Fibroblast of villous mesenchyme (primary cell): ENCODE measurements around the gene STH. TPM values are rescaled to one million over a fixed set of nuclear protein-coding genes. Genes with fewer than 3 reads are reported as not detected.

Experiments
- DNase-seq: peaks from one replicate; pipeline ENCODE4 v3.0.0-alpha.2; 2010; ENCODE audit warnings: low read depth
- H3K4me3 ChIP-seq: 2 replicates; pipeline ENCODE4 v1.5.1; 2011; ENCODE audit warnings: low read depth, mild to moderate bottlenecking, low read length
- CTCF ChIP-seq: IDR thresholded peaks from 2 replicates; pipeline ENCODE4 v1.5.1; 2012; ENCODE audit warnings: low read depth, mild to moderate bottlenecking, low read length; ENCODE audit not compliant: insufficient read depth
- total RNA-seq: library from RNA; depleted of rRNA; stranded (reverse); fragments of >200 nt; gene quantifications from 2 replicates; pipeline ENCODE4 v1.2.3, GENCODE V29; 2012

STH gene
- total RNA-seq, 1 donor = not detected

- H3K4me3 ChIP-seq = no peak overlapping the region
- no peak for TF ChIP-seq CTCF
- DNase-seq = no peak
Measured at GRCh38 chr17:45973099-45973780, 25.8 kb upstream of the STH start.

- DNase-seq = no peak
- TF ChIP-seq CTCF = no peak
Measured at GRCh38 chr17:45973946-45974859, 24.8 kb upstream of the STH start.

DNA sequence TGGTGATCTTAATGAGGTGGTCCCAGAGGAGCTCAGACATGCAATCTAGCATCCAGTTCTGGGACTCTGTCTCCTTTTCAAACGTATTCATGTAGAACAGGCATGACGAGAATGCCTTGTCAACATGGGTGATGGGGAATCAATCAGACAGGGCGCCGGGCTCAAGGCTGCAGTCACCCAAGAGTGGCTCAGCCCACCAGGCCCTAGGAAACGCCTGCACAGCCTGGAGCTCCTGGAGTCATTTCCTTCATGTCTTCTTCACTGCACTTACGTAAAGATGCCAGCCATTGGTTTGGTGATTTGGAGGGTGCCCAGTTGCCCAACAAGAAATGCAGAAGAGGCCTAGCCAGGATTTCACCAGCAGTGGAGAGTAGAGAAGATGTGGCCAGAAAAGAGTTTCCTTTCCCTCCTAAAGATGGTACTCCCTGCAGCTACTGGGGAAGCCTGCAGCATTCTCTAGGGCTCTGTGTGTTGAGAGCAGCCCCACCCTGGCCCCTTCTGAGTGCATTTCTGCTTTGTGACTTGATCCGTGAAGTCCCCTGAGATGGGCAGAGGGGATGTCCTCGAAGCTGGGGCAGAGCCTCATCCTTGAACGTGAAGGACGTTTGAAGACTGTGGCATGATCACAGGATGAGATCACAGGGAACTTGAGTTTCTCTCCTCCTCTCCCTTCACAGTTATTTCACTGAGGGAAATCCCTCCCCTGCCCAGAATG lies 24.0 kb upstream of the STH start:
- no peak for TF ChIP-seq CTCF
- DNase-seq = no peak
- no peak overlapping the region for H3K4me3 ChIP-seq

More at GRCh38 chr17:45973946-45974859, 24.8 kb upstream of the STH start:
- H3K4me3 ChIP-seq = no peak overlapping the region

GRCh38 chr17:45975640-45976295 lies 23.3 kb upstream of the STH start:
- DNase-seq = no peak
- H3K4me3 ChIP-seq = no peak overlapping the region
- no peak for TF ChIP-seq CTCF

GRCh38 chr17:45976391-45976754 lies 22.7 kb upstream of the STH start:
- H3K4me3 ChIP-seq = no peak overlapping the region
- TF ChIP-seq CTCF = no peak
- no peak for DNase-seq

DNA sequence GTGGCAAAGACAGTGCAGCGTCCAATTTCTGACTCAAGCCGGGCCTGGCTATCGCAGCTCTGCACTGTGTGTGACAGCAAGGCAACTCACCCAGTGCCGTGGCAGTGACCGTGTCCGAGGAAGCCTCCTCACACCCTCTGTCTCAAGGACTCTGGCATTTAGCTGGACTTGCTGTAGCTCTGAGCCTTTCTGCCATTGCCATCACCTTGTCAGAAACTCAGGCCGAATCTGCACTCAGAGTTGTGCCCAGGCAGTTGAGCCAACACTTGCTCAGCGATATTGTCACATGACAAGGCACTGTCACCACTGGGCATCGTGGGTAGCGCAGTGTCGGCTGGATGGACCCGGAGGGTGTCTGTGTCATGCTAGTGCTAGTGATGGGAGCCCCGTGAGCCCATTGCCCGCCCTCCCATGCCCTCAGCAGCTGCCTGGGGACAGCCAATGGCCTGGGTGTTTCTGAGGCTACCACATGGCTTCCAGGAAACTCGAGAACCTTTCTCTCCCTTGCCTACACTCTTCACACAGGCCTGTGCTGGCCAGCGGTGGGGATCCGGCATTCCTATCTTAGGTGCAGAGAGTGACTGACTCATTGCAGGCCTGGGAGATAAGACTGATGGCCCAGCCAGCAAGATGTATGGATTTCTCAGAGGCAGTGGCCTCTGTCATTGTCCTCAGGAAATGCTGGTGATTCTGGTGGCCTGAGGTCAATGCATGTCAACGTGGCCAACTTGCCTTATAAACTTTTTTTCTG lies 22.1 kb upstream of the STH start:
- H3K4me3 ChIP-seq = no peak overlapping the region
- TF ChIP-seq CTCF = no peak
- no peak for DNase-seq
